Fibroblast of lung (primary cell): ENCODE data around the gene ERAS.

ENCODE experiments used
- CTCF ChIP-seq, 2 donors: IDR thresholded peaks in 1 of 2; conservative IDR thresholded peaks in 1 of 2; 1 replicate in 1 of 2; 2 replicates in 1 of 2; pipeline ENCODE4 v1.5.1; 2011 to 2012; ENCODE audit warnings: low read length in 2 of 2, control low read depth in 1 of 2, inconsistent platforms in 1 of 2, low read depth in 1 of 2, mild to moderate bottlenecking in 1 of 2
- EZH2 ChIP-seq: IDR thresholded peaks from 2 replicates; pipeline ENCODE4 v1.5.1; 2012; ENCODE audit warnings: low read length, control low read depth, mild to moderate bottlenecking; ENCODE audit errors: missing control alignments

DNA sequence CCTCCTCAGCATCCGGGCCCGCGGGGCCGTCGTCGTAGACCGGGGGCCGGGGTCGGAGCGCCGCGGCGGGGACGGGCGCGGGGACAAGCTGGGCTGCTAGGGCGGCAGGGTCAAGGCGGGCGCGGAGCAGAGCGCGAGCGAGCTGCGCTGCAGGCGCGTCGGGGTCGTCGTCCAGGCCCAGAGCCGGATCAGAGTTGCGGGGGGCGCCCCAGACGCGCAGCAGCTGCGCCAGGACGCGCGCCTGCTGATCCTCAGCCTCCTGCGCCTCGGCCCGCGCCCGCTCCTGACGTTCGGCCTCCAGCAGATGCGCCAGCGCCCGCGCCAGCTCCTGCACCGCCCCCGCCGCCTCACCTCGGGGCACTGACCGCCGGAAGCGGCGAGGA, 5.6 kb downstream of the ERAS start:
- TF ChIP-seq CTCF (conservative IDR thresholded peaks at IDR 0.05 in 1 of 2, IDR thresholded peaks at IDR 0.05 in 1 of 2; ENCODE audit: low read depth in 1 of 2, low read length in 2 of 2), result no peak
- TF ChIP-seq EZH2, result no peak
